ENCODE results near the gene GPR25. TPM values are rescaled to one million over a fixed set of nuclear protein-coding genes. Genes with fewer than 3 reads are reported as not detected.

GPR25 gene
- total RNA-seq, 1 donor from 2014 or later = 5.9 TPM

- TF ChIP-seq, protein P1, sequence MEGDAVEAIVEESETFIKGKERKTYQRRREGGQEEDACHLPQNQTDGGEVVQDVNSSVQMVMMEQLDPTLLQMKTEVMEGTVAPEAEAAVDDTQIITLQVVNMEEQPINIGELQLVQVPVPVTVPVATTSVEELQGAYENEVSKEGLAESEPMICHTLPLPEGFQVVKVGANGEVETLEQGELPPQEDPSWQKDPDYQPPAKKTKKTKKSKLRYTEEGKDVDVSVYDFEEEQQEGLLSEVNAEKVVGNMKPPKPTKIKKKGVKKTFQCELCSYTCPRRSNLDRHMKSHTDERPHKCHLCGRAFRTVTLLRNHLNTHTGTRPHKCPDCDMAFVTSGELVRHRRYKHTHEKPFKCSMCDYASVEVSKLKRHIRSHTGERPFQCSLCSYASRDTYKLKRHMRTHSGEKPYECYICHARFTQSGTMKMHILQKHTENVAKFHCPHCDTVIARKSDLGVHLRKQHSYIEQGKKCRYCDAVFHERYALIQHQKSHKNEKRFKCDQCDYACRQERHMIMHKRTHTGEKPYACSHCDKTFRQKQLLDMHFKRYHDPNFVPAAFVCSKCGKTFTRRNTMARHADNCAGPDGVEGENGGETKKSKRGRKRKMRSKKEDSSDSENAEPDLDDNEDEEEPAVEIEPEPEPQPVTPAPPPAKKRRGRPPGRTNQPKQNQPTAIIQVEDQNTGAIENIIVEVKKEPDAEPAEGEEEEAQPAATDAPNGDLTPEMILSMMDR (IDR thresholded peaks at IDR 0.05) = no peak
- no peak for TF ChIP-seq POLR2A (IDR thresholded peaks at IDR 0.05)
- no peak for TF ChIP-seq POLR2AphosphoS5 (IDR thresholded peaks at IDR 0.05; ENCODE audit: insufficient read depth in 1 of 2, low read depth in 1 of 2)
- intact Hi-C loops (cut with DNase I) = no loop called here
- no peak overlapping the region for H3K4me3 ChIP-seq
- no peak for DNase-seq (ENCODE audit: extremely low spot score in 2 of 2)
- H3K27ac ChIP-seq = no peak overlapping the region
- H3K4me1 ChIP-seq = peaks cover 19% of the 10 kb centered on the region
- no peaks in the 10 kb centered on the region for H3K36me3 ChIP-seq
- H3K27me3 ChIP-seq = no peaks in the 10 kb centered on the region
- no peaks in the 10 kb centered on the region for H3K9me3 ChIP-seq
Measured at GRCh38 chr1:200887036-200887435, 14.3 kb downstream of the GPR25 start.

GRCh38 chr1:200887772-200888348 lies 15.1 kb downstream of the GPR25 start:
- no peak for DNase-seq (ENCODE audit: extremely low spot score in 2 of 2)
- no peaks in the 10 kb centered on the region for H3K9me3 ChIP-seq
- intact Hi-C loops (cut with DNase I) = no loop called here
- H3K36me3 ChIP-seq = no peaks in the 10 kb centered on the region
- peaks cover 23% of the 10 kb centered on the region for H3K4me1 ChIP-seq
- TF ChIP-seq POLR2A (IDR thresholded peaks at IDR 0.05) (no peak), POLR2AphosphoS5 (IDR thresholded peaks at IDR 0.05; ENCODE audit: insufficient read depth in 1 of 2, low read depth in 1 of 2) (no peak)
- TF ChIP-seq, protein P1 (IDR thresholded peaks at IDR 0.05) = no peak
- no peak overlapping the region for H3K27ac ChIP-seq
- H3K27me3 ChIP-seq = no peaks in the 10 kb centered on the region
- no peak overlapping the region for H3K4me3 ChIP-seq

DNA sequence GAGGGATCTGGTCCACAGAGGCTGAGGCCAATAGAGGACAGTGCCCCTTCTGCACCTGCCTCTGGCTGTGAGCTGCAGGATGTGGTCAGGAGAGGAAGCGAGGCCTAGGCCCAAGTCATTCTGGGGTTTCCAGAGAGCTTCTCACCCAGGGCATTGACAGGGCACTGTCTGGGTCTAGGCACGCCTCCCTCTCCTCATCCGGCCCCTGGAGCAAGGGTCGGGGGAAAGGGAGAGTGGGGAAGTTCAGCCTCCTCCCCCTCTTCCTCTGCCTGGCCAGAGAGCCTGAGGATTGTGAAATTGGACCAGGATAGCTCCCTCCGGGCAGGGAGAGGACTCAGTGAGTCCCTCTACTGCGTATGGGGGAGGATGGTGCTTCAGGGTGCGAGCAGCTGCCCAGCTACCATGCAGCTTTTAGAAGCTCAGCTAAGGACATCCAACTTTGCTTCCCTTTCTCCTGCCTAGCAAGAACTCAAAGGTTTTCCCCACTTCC lies 15.6 kb downstream of the GPR25 start:
- intact Hi-C loops (cut with DNase I) = no loop called here
- no peaks in the 10 kb centered on the region for H3K27me3 ChIP-seq
- H3K36me3 ChIP-seq = no peaks in the 10 kb centered on the region
- H3K9me3 ChIP-seq = no peaks in the 10 kb centered on the region
- TF ChIP-seq, protein P1 (IDR thresholded peaks at IDR 0.05) = no peak
- TF ChIP-seq POLR2AphosphoS5 (IDR thresholded peaks at IDR 0.05; ENCODE audit: insufficient read depth in 1 of 2, low read depth in 1 of 2) (no peak), POLR2A (IDR thresholded peaks at IDR 0.05) (no peak)
- no peak overlapping the region for H3K27ac ChIP-seq
- DNase-seq (ENCODE audit: extremely low spot score in 2 of 2) = no peak
- H3K4me1 ChIP-seq = peaks cover 25% of the 10 kb centered on the region
- no peak overlapping the region for H3K4me3 ChIP-seq

DNA sequence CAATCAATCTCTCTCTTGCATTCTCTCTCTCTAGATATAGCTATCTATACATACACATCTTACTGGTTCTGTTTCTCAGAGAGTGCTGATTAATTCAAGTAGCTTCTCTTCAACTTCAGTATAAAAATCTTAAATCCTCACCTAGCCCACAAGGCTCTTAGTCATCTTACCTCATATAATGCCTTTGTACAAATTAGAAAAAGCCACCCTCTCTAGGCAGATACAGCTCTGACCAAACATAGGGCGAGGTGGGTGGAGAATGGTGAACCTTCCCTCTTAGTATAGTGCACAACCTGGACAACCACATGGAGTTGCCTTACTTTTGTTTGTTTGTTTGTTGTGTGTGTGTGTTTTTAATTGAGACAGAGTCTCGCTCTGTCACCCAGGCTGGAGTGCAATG lies 16.8 kb downstream of the GPR25 start:
- Histone ChIP-seq H3K4me3 (no peak overlapping the region), H3K27ac (no peak overlapping the region), H3K9me3 (no peaks in the 10 kb centered on the region), H3K27me3 (no peaks in the 10 kb centered on the region), H3K36me3 (no peaks in the 10 kb centered on the region), H3K4me1 (peaks cover 31% of the 10 kb centered on the region)
- no peak for DNase-seq (ENCODE audit: extremely low spot score in 2 of 2)
- intact Hi-C loops (cut with DNase I) = no loop called here
- TF ChIP-seq, protein P1 (IDR thresholded peaks at IDR 0.05) = no peak
- TF ChIP-seq POLR2AphosphoS5 (IDR thresholded peaks at IDR 0.05; ENCODE audit: insufficient read depth in 1 of 2, low read depth in 1 of 2) (no peak), POLR2A (IDR thresholded peaks at IDR 0.05) (no peak)

DNA sequence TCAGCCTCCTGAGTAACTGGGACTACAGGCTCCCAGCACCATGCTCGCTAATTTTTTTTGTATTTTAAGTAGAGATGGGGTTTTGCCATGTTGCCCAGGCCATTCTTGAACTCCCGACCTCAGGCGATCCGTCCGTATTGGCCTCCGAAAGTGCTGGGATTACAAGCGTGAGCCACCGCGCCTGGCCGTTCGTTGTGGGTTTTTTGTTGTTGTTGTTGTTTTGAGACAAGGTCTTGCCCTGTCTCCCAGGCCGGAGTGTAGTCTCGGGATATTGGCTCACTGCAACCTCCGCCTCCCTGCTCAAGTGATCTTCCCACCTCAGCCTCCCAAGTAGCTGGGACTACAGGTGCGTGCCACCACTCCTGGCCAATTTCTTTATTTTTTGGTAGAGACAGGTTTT lies 17.2 kb downstream of the GPR25 start:
- H3K36me3 ChIP-seq = no peaks in the 10 kb centered on the region
- no peaks in the 10 kb centered on the region for H3K27me3 ChIP-seq
- DNase-seq (ENCODE audit: extremely low spot score in 2 of 2) = no peak
- intact Hi-C loops (cut with DNase I) = no loop called here
- H3K9me3 ChIP-seq = no peaks in the 10 kb centered on the region
- peaks cover 31% of the 10 kb centered on the region for H3K4me1 ChIP-seq
- TF ChIP-seq, protein P1 (IDR thresholded peaks at IDR 0.05) = no peak
- H3K4me3 ChIP-seq = no peak overlapping the region
- no peak overlapping the region for H3K27ac ChIP-seq
